Measurements from ENCODE around the gene PCLO.

The PCLO gene

DNA sequence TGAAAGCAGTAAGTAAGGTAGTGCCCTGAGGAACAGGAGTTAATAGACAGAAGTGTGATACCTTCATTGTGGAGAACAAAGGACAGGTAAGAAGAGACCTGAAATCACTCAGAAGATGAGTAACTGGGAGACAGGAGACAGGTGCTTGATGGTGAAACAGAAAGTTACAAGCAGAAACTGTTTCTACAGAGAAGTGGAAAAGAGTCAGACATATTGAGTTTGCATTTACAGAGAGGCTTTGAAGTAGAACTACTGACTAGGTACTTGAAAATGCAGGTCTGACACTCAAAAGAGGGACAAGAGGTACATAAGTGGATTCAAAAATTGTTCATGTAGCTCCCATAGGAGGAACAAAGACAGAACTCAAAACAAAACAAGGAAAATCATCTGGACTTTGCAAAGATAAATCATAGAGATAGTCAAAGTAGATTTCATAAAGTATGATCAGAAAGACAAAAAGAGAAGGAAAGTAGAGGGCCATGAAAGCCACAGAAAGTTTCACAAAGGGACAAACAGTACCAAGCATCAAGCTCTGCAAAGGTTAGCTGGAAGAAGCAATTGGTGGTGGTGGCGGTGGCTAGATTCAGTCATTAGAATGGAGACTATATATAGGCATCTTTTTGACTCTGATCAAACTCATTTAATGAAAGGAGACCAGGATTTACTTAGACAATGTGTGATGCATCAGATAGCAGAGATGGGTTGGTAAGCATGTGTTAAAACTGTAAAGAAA, 198.4 kb downstream of the PCLO start:
- no peak for DNase-seq (ENCODE audit: extremely low read depth, low read depth)
- TF ChIP-seq, protein P1, sequence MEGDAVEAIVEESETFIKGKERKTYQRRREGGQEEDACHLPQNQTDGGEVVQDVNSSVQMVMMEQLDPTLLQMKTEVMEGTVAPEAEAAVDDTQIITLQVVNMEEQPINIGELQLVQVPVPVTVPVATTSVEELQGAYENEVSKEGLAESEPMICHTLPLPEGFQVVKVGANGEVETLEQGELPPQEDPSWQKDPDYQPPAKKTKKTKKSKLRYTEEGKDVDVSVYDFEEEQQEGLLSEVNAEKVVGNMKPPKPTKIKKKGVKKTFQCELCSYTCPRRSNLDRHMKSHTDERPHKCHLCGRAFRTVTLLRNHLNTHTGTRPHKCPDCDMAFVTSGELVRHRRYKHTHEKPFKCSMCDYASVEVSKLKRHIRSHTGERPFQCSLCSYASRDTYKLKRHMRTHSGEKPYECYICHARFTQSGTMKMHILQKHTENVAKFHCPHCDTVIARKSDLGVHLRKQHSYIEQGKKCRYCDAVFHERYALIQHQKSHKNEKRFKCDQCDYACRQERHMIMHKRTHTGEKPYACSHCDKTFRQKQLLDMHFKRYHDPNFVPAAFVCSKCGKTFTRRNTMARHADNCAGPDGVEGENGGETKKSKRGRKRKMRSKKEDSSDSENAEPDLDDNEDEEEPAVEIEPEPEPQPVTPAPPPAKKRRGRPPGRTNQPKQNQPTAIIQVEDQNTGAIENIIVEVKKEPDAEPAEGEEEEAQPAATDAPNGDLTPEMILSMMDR (IDR thresholded peaks at IDR 0.05; ENCODE audit: low read depth, low read length), result no peak

- no peak for DNase-seq (ENCODE audit: extremely low read depth, low read depth)
- TF ChIP-seq, protein P1 (IDR thresholded peaks at IDR 0.05; ENCODE audit: low read depth, low read length), result no peak
Observed at GRCh38 chr7:82961240-82961639, 201.4 kb downstream of the PCLO start.

DNA sequence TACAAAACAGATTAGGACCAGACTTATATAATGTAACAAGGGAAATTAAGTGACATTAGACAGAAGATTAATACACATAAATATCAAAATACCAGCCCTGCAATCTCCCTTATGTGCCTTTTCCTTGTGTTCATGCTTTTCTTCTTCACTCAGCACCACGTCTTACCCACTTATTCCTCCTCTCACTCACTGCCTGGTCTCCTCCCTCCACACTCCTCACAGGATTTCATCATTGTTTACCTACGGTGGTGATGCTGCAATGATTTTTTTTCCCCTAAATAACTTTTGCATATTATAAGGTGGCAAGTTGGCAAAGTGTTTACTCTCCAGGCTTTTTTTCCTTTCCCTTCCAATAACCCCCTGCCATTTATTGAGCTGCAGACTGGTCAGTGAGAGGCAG, 203.2 kb downstream of the PCLO start:
- TF ChIP-seq, protein P1 (IDR thresholded peaks at IDR 0.05; ENCODE audit: low read depth, low read length), result no peak
- no peak for DNase-seq (ENCODE audit: extremely low read depth, low read depth)

- DNase-seq (ENCODE audit: extremely low read depth, low read depth), result no peak
- TF ChIP-seq, protein P1 (IDR thresholded peaks at IDR 0.05; ENCODE audit: low read depth, low read length), result no peak
Observed at GRCh38 chr7:82957521-82957920, 205.2 kb downstream of the PCLO start.

DNA sequence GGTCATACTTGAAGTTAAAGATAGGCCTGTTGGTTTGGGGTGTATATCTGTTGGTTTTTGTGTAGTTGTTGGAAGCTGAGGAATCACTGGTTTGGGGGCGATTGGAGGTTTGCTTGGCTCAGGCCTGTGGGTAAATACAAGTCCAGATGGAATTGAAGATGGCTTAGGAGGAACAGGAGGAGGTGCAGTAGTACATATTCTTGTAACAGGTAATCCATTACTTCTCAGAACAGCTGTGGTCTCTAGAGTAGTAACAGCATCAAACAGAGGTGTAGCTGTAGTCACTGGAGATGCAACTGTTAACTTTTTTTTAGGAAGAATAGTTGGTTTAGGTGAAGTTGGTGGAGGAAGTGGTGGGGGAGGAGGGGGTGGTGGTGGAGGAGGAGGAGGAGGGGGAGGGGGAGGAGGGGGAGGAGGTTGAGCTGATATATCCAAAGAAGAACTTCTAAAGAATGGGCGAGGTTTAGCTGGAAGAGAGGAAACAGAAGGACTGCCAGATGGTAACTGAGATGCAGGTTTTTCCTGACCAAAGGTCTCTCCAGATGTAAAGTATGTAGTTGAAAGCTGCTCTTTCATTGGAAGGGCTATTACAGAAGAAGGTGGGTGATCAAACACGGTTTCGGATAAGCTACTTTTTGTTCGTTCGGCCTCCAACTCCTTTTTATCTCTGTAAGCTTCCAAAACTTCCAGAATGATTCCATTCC, 209.2 kb downstream of the PCLO start:
- no peak for DNase-seq (ENCODE audit: extremely low read depth, low read depth)
- TF ChIP-seq, protein P1 (IDR thresholded peaks at IDR 0.05; ENCODE audit: low read depth, low read length), result no peak

GRCh38 chr7:82950436-82950835, 212.2 kb downstream of the PCLO start:
- TF ChIP-seq, protein P1 (IDR thresholded peaks at IDR 0.05; ENCODE audit: low read depth, low read length), result no peak

DNA sequence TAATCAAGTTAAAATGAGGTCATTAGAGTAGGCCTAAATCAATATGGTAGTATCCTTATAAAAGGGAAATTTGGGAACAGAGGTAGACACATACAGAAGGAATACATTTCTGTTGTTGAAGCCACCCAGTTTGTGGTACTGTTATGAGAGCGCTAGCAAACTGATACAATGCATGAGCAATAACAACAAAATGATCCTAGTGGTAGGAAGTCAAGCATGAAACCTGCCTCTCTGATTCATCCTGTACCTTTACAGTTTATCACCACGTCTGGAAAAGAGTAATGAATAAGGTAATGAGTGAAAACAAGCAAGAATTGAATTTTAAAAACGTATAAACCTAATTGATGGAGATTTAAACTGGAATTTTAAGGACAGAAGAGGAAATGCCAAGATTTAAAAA, 217.2 kb downstream of the PCLO start:
- TF ChIP-seq, protein P1 (IDR thresholded peaks at IDR 0.05; ENCODE audit: low read depth, low read length), result no peak
- no peak for DNase-seq (ENCODE audit: extremely low read depth, low read depth)

More at GRCh38 chr7:82950436-82950835, 212.2 kb downstream of the PCLO start:
- DNase-seq (ENCODE audit: extremely low read depth, low read depth), result no peak

Data from AG09319 (cell line).